ENCODE measurements around the gene MROH8.

Gene MROH8

DNA sequence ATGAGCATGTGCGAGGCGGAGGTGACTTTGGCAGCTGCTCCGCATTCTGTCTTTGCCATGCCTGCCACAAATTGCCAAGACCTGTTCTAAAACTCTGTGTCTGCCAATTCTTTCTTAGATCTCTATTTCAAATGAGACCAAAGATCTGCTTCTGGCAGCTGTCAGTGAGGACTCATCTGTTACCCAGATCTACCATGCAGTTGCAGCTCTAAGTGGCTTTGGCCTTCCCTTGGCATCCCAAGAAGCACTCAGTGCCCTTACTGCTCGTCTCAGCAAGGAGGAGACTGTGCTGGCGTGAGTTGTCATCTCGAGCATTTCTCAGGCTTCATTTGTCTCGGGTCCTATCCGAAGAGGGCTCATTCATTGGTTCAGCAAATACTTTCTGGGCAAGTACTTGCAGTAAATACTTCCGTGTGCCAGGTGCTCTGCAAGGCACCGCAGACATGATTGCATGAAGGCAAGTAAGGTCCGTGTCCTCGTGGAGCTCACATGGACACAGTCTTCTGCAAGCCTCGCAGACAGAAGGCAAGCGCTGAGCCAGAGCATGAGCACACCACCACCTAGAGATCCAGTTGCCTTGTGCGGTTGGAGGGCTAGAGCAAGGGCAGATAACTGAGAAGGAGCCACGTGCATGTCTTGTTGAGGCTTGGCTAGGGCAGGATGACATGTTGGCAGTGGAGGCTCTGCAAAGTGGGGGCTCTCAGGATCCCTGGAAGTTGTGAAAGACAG is 19.7 kb upstream of the MROH8 start:
- FAIRE-seq: no peak

GRCh38 chr20:37194621-37195417 is 15.5 kb upstream of the MROH8 start:
- FAIRE-seq: no peak

DNA sequence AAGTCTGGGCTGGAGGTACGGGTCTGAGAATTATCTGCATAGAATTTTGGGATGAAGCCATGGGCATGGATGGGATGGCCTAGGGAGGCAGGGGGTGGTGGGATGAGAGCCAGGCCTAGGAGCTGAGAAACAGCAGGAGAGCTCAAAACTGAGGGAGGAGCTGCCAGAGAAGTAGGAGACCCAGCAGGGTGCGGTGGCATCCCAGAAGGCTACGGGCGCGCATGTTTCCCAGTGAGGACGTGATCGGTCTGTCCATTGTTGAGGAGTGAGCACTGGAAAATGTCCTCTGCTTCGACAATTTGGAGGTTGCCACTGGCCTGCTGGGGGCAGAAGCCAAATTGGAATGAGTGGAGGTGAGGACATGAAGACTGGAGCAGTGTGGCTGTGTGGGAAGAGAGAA is 14.5 kb upstream of the MROH8 start:
- no peak for FAIRE-seq

DNA sequence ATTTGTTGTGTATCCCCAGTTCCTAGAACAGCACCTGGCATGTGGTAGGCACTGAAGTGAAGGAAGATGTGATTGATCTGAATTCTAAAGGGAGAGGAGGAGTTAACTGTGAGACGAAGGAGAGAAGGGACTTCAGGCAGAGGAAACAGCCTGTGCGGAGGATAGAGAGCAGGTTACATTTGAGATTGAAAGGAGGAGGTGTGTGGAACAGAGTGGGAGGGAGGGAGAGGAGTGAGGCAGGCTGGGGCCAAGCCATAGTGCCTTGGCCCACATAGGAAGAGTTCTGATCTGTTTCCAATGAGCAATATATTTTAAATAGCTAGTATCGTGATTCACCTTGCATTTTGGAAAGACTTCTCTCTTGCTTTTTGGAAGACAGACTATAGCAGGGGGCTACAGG is 13.9 kb upstream of the MROH8 start:
- no peak for FAIRE-seq

DNA sequence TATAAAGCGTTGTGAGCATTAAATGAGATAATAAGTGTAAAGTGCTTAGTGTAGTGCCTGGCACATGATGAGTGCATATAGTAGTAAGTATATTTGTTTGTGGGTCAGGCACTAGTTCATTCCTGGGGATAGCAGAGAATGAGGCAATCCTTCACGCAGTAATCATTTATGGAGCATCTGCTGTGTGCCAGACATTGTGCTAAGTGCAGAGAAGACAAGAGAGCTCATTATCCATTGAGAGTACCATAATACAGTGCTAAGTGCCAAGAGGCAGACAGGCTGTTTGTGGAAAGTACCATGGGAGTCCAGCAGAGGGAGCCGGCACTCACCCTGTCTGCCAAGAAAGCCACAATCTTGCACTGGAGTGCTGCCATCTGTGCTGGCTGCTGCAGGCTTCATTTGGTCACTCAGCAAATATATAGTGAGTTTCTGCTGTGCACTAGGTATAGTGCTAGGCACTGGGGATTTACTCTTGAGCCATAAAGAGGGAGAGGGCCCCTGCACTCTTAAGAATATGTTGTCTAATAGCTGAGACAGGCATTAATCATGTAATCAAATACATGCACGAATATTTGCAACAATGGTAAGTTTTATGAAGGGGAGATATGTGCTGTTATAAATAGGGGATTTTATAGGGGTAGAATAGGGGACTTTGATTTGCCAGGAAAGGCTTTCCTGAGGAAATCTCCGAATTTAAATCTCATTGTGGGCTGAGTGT is 12.9 kb upstream of the MROH8 start:
- no peak for FAIRE-seq

GRCh38 chr20:37190354-37191112 is 11.2 kb upstream of the MROH8 start:
- no peak for FAIRE-seq

- FAIRE-seq: no peak
These were observed 10.2 kb upstream of the MROH8 start for GRCh38 chr20:37189416-37190016.

- no peak for FAIRE-seq
These were observed 9.4 kb upstream of the MROH8 start for GRCh38 chr20:37188787-37189186.

- FAIRE-seq: no peak
These were observed 6.3 kb upstream of the MROH8 start for GRCh38 chr20:37185686-37186085.

GRCh38 chr20:37179683-37180524 is 556 bp upstream of the MROH8 start:
- FAIRE-seq: no peak

DNA sequence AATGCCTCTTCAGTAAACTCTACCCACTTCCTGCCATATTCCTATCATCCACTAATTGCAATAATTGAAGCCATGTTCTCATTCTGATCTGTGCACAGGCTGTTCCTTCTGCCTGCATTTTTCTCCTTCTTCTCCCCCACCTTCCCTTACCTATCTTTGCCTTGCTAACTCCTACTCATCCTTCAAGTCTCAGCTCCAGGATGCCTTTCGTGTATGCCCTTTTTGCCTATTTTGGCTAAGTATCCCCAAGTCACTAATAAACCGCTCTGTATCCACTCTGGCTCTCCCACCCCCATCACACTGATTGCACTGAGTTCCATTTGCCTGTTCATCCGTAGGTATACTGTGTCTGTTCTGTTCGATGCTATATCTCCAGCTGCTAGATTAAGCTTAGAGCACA is 6.5 kb downstream of the MROH8 start:
- FAIRE-seq: no peak

GRCh38 chr20:37166867-37167266 is 12.5 kb downstream of the MROH8 start:
- no peak for FAIRE-seq

- no peak for FAIRE-seq
These were observed 14.3 kb downstream of the MROH8 start for GRCh38 chr20:37165031-37165430.

- FAIRE-seq: no peak
These were observed 15.4 kb downstream of the MROH8 start for GRCh38 chr20:37163832-37164554.

GRCh38 chr20:37162646-37163045 is 16.7 kb downstream of the MROH8 start:
- FAIRE-seq: no peak

GRCh38 chr20:37161830-37162549 is 17.4 kb downstream of the MROH8 start:
- no peak for FAIRE-seq

DNA sequence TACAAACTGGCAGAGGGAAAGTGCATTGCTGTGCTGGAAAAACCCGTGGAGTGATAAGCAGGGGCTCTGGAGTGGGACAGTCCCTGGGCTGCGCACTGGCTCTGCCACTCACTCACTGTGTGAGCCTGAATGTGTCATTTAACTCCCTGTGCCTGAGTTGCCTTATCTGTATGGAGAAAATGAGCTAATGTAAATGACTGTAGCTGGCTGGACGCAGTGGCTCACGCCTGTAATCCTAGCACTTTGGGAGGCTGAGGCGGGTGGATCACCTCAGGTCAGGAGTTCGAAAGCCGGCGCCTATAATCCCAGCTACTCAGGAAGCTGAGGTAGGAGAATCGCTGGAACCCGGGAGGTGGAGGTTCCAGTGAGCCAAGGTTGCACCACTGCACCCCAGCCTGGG is 18.7 kb downstream of the MROH8 start:
- FAIRE-seq: no peak

DNA sequence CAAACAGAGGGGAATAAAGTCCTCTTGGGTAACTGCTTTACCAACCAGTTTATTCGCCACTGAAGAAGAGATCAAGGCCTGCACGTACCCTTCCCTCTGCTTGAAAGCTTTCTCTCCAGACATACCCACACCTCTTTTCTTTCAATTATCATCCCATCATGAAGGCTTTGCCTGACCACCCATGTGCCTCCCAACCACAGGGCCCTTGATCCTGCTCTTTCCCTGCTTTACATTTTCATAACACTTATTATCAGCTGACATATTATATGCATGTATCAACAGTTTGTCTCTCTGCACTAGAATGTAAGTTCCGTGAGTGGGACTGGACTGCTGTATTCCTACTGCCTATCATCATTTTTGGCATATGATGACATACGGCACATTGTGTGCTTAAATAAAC is 21.1 kb downstream of the MROH8 start:
- FAIRE-seq: no peak

GRCh38 chr20:37155987-37156386 is 23.4 kb downstream of the MROH8 start:
- FAIRE-seq: no peak

- no peak for FAIRE-seq
These were observed 24.6 kb downstream of the MROH8 start for GRCh38 chr20:37154684-37155298.
